Gastroesophageal sphincter (tissue), 4 donors: ENCODE results near the gene NME2. TPM values are rescaled to one million over a fixed set of nuclear protein-coding genes. Genes with fewer than 3 reads are reported as not detected.

ENCODE experiments used
- ATAC-seq: fragments of 150-250 bp; one replicate; pipeline ENCODE4 v1.9.1; 2016; ENCODE audit warnings: mild to moderate bottlenecking, moderate library complexity
- H3K27ac ChIP-seq, 4 donors: fragments of 200-600 bp; sonication (generic) in 3 of 4; 1 replicate in 3 of 4; 2 replicates in 1 of 4; pipeline ENCODE4 v1.5.1; 2016 to 2019
- H3K27me3 ChIP-seq: fragments of 200-600 bp; sonication (generic); one replicate; pipeline ENCODE4 v1.5.1; 2019
- H3K36me3 ChIP-seq, 2 donors: fragments of 200-600 bp; sonication (generic); one replicate each; pipeline ENCODE4 v1.5.1; 2019; ENCODE audit warnings: control low read depth in 1 of 2
- H3K4me1 ChIP-seq, 3 donors: fragments of 200-600 bp; sonication (generic); 1 replicate in 2 of 3; 2 replicates in 1 of 3; pipeline ENCODE4 v1.5.1; 2016 to 2019; ENCODE audit warnings: control low read depth in 2 of 3
- H3K4me3 ChIP-seq, 2 donors: fragments of 200-600 bp; sonication (generic); one replicate each; pipeline ENCODE4 v1.5.1; 2019; ENCODE audit warnings: mild to moderate bottlenecking in 1 of 2, moderate library complexity in 1 of 2
- H3K9me3 ChIP-seq, 3 donors: fragments of 200-600 bp; sonication (generic); one replicate each; pipeline ENCODE4 v1.5.1; 2017 to 2019; ENCODE audit warnings: control low read depth in 2 of 3
- EP300 ChIP-seq: sonication (generic); formaldehyde crosslinking; IDR thresholded peaks from one replicate; pipeline ENCODE4 v1.6.1; 2017; ENCODE audit warnings: antibody characterized with exemption, mild to moderate bottlenecking
- POLR2A ChIP-seq, 2 donors: fragments of 450-650 bp; IDR thresholded peaks; one replicate each; pipeline ENCODE4 v1.6.1; 2017; ENCODE audit warnings: antibody characterized with exemption in 2 of 2, mild to moderate bottlenecking in 2 of 2, moderate library complexity in 1 of 2
- POLR2AphosphoS5 ChIP-seq: sonication (generic); formaldehyde crosslinking; IDR thresholded peaks from one replicate; pipeline ENCODE4 v1.6.1; 2017; ENCODE audit warnings: antibody characterized with exemption
- WGBS, 2 donors: methylation state at CpG; one replicate each; pipeline ENCODE4 v1.1.5; 2018; ENCODE audit warnings: low coverage in 1 of 2; 5-methylcytosine and 5-hydroxymethylcytosine counted together
- total RNA-seq, 4 donors: library from RNA; depleted of rRNA; stranded (reverse); fragments of >200 nt; gene quantifications; one replicate each; pipeline ENCODE4 v1.1.0, GENCODE V29; 2016
- TF ChIP-seq, protein P1 (sequence below), 4 experiments: fragments of 200-600 bp in 2 of 4; fragments of 450-650 bp in 2 of 4; sonication (generic) in 1 of 4; IDR thresholded peaks; one replicate each; pipeline ENCODE4 v1.5.1; 2017 to 2019; ENCODE audit warnings: antibody characterized with exemption in 4 of 4, mild to moderate bottlenecking in 2 of 4, moderate library complexity in 2 of 4

Gene NME2
- total RNA-seq, 4 donors from 2014 or later, result 321 to 410 (median 361) TPM

- Histone ChIP-seq H3K27me3 (no peaks in the 10 kb centered on the region), H3K4me3 (no peak overlapping the region), H3K4me1 (peaks cover 0 to 6% (median 0%) of the 10 kb centered on the region in 3 donors), H3K36me3 (peaks cover 4 to 98% of the 10 kb centered on the region in 2 donors), H3K9me3 (no peaks in the 10 kb centered on the region), H3K27ac (no peak overlapping the region)
- ATAC-seq, result no peak
- TF ChIP-seq EP300, result no peak
- no peak for TF ChIP-seq POLR2AphosphoS5
- TF ChIP-seq, protein P1, sequence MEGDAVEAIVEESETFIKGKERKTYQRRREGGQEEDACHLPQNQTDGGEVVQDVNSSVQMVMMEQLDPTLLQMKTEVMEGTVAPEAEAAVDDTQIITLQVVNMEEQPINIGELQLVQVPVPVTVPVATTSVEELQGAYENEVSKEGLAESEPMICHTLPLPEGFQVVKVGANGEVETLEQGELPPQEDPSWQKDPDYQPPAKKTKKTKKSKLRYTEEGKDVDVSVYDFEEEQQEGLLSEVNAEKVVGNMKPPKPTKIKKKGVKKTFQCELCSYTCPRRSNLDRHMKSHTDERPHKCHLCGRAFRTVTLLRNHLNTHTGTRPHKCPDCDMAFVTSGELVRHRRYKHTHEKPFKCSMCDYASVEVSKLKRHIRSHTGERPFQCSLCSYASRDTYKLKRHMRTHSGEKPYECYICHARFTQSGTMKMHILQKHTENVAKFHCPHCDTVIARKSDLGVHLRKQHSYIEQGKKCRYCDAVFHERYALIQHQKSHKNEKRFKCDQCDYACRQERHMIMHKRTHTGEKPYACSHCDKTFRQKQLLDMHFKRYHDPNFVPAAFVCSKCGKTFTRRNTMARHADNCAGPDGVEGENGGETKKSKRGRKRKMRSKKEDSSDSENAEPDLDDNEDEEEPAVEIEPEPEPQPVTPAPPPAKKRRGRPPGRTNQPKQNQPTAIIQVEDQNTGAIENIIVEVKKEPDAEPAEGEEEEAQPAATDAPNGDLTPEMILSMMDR (IDR thresholded peaks at IDR 0.05), result no peak
- no peak for TF ChIP-seq POLR2A (IDR thresholded peaks at IDR 0.05)
Observed at GRCh38 chr17:51203838-51204237, 37.6 kb downstream of the NME2 start.

GRCh38 chr17:51214920-51215319 is 48.7 kb downstream of the NME2 start:
- H3K9me3 ChIP-seq, result no peaks in the 10 kb centered on the region
- H3K27me3 ChIP-seq, result no peaks in the 10 kb centered on the region
- H3K27ac ChIP-seq, result peak overlapping the region in 2 of 4 donors; percentile 6 to 7
- no peak overlapping the region for H3K4me3 ChIP-seq
- ATAC-seq, result no peak
- WGBS, 2 donors, result 89 to 90% methylated on average over 1 of the region's 1 CpG
- H3K36me3 ChIP-seq, result peaks cover 8 to 91% of the 10 kb centered on the region in 2 donors
- TF ChIP-seq POLR2AphosphoS5 (no peak), EP300 (no peak)
- H3K4me1 ChIP-seq, result peaks cover 0 to 9% (median 0%) of the 10 kb centered on the region in 3 donors

GRCh38 chr17:51217946-51218345 is 51.7 kb downstream of the NME2 start:
- Histone ChIP-seq H3K36me3 (peaks cover 14 to 93% of the 10 kb centered on the region in 2 donors), H3K4me3 (no peak overlapping the region), H3K27ac (no peak overlapping the region), H3K4me1 (peaks cover 0 to 9% (median 0%) of the 10 kb centered on the region in 3 donors), H3K27me3 (no peaks in the 10 kb centered on the region), H3K9me3 (no peaks in the 10 kb centered on the region)
- 83 to 100% methylated on average over 1 of the region's 1 CpG for WGBS, 2 donors
- no peak for ATAC-seq
- TF ChIP-seq POLR2AphosphoS5, result no peak
- TF ChIP-seq, protein P1 (IDR thresholded peaks at IDR 0.05), result no peak
- TF ChIP-seq POLR2A (IDR thresholded peaks at IDR 0.05), result no peak
- no peak for TF ChIP-seq EP300

GRCh38 chr17:51221322-51221721 is 55.1 kb downstream of the NME2 start:
- no peak for TF ChIP-seq POLR2AphosphoS5
- TF ChIP-seq, protein P1 (IDR thresholded peaks at IDR 0.05), result no peak
- TF ChIP-seq POLR2A (IDR thresholded peaks at IDR 0.05), result no peak
- no peak for TF ChIP-seq EP300
- Histone ChIP-seq H3K4me1 (peaks cover 0 to 17% (median 0%) of the 10 kb centered on the region in 3 donors), H3K36me3 (peaks cover 14 to 85% of the 10 kb centered on the region in 2 donors), H3K4me3 (no peak overlapping the region), H3K27me3 (no peaks in the 10 kb centered on the region), H3K27ac (no peak overlapping the region), H3K9me3 (no peaks in the 10 kb centered on the region)
- 78 to 88% methylated on average over 4 of the region's 4 CpGs for WGBS, 2 donors
- no peak for ATAC-seq

Other genes starting within 250 kb of the NME2 start
- 100 to 1,000 TPM in 1 of 4 donors, 10 to 100 TPM in 3; 85.2 to 110 (median 94.3) TPM for gene SPAG9, start 45.5 kb upstream of the NME2 start, total RNA-seq
- 10 to 100 TPM in 3 of 4 donors, 1 to 10 TPM in 1; 9.7 to 37.1 (median 29.1) TPM for gene NME1, start 12.9 kb upstream of the NME2 start, total RNA-seq
- 10 to 100 TPM in 3 of 4 donors, 1 to 10 TPM in 1; 7.3 to 19.9 (median 13.1) TPM for gene MBTD1, start 93.6 kb downstream of the NME2 start, total RNA-seq
- 10 to 100 TPM; 24.7 to 51.6 (median 31.1) TPM for gene UTP18, start 94.1 kb downstream of the NME2 start, total RNA-seq